Keratinocyte (primary cell): ENCODE data around the gene DLG2.

Experiments used
- EZH2 ChIP-seq: IDR thresholded peaks from one replicate; pipeline ENCODE4 v1.6.1; 2012; ENCODE audit warnings: inconsistent platforms, mild to moderate bottlenecking, low read length, moderate library complexity
- TF ChIP-seq, protein P1 (sequence below), 3 experiments: IDR thresholded peaks in 1 of 3; conservative IDR thresholded peaks in 1 of 3; optimal IDR thresholded peaks in 1 of 3; 2 replicates in 2 of 3; 3 replicates in 1 of 3; pipeline versions ENCODE3 to v1.5.1; 2011; ENCODE audit warnings: low read length in 3 of 3, mild to moderate bottlenecking in 3 of 3, moderate library complexity in 2 of 3, control low read depth in 1 of 3, inconsistent platforms in 1 of 3; ENCODE audit not compliant: insufficient read depth in 2 of 3; ENCODE audit errors: extremely low read depth in 1 of 3

DNA sequence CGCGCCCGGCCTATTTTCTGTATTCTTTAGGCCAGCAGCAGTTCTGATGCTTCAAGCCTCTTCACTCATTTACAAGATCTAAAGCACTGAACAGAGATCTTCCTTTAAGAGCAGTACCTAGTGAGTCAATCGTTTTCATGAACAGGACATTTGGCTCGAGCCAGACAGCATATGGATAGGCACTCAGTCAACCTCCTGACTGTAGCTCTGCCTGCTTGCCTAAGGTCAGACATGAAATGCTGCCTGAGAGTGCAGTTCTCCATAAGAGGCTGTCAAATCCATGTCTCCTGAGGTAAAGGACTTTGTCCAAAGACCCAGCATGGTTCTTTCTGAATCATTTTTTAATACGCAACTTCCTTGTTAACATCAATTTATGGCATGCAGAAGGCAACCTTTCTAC, 941.2 kb downstream of the DLG2 start:
- TF ChIP-seq, protein P1, sequence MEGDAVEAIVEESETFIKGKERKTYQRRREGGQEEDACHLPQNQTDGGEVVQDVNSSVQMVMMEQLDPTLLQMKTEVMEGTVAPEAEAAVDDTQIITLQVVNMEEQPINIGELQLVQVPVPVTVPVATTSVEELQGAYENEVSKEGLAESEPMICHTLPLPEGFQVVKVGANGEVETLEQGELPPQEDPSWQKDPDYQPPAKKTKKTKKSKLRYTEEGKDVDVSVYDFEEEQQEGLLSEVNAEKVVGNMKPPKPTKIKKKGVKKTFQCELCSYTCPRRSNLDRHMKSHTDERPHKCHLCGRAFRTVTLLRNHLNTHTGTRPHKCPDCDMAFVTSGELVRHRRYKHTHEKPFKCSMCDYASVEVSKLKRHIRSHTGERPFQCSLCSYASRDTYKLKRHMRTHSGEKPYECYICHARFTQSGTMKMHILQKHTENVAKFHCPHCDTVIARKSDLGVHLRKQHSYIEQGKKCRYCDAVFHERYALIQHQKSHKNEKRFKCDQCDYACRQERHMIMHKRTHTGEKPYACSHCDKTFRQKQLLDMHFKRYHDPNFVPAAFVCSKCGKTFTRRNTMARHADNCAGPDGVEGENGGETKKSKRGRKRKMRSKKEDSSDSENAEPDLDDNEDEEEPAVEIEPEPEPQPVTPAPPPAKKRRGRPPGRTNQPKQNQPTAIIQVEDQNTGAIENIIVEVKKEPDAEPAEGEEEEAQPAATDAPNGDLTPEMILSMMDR (optimal IDR thresholded peaks at IDR 0.05 in 1 of 3, IDR thresholded peaks at IDR 0.05 in 1 of 3, conservative IDR thresholded peaks at IDR 0.05 in 1 of 3; ENCODE audit: extremely low read depth in 1 of 3, insufficient read depth in 2 of 3, low read length in 3 of 3) = no peak
- TF ChIP-seq EZH2 = no peak
